K562 (cell line): ENCODE results near the gene PLCB3. TPM values are rescaled to one million over a fixed set of nuclear protein-coding genes. Genes with fewer than 3 reads are reported as not detected.

ENCODE experiments used
- ARHGAP35 ChIP-seq: fragments of 450-650 bp; IDR thresholded peaks from 2 replicates; pipeline ENCODE4 v1.6.1; 2018; ENCODE audit not compliant: partially characterized antibody
- BRD9 ChIP-seq: fragments of 450-650 bp; IDR thresholded peaks from 2 replicates; pipeline ENCODE4 v1.6.1; 2018; ENCODE audit warnings: low read depth; ENCODE audit not compliant: partially characterized antibody
- CREM ChIP-seq: IDR thresholded peaks from 2 replicates; pipeline ENCODE4 v1.6.1; 2014; ENCODE audit warnings: antibody characterized with exemption, low read depth
- ELF1 ChIP-seq: fragments of 200-800 bp; sonication (Bioruptor generic); IDR thresholded peaks from 2 replicates; pipeline ENCODE4 v1.6.1; 2016; ENCODE audit warnings: missing genetic modification characterization, missing compliant biosample characterization
- HNRNPL ChIP-seq: fragments of 200-400 bp; formaldehyde crosslinking; IDR thresholded peaks from 2 replicates; pipeline ENCODE4 v1.6.1; 2017; ENCODE audit warnings: low read depth, mild to moderate bottlenecking, low read length
- MAZ ChIP-seq, 2 experiments: fragments of 450-650 bp in 1 of 2; sonication (generic) in 1 of 2; formaldehyde crosslinking; IDR thresholded peaks in 1 of 2; conservative IDR thresholded peaks in 1 of 2; 2 replicates each; pipeline versions ENCODE4 v1.4.0 to v1.5.0; 2020; ENCODE audit warnings: mild to moderate bottlenecking in 1 of 2, missing genetic modification reagents in 1 of 2
- MTA2 ChIP-seq: fragments of 450-650 bp; IDR thresholded peaks from 2 replicates; pipeline ENCODE4 v1.6.1; 2016; ENCODE audit warnings: low read depth
- SMAD4 ChIP-seq: fragments of 250-450 bp; sonication (Bioruptor Pico); conservative IDR thresholded peaks from 2 replicates; pipeline ENCODE4 v1.8.0; 2021; ENCODE audit warnings: inconsistent platforms, mild to moderate bottlenecking, moderate library complexity
- SNIP1 ChIP-seq: fragments of 450-650 bp; IDR thresholded peaks from 2 replicates; pipeline ENCODE4 v1.7.1; 2017; ENCODE audit warnings: low read depth, mild to moderate bottlenecking
- SUPT5H ChIP-seq: fragments of 450-650 bp; IDR thresholded peaks from 2 replicates; pipeline ENCODE4 v1.6.1; 2016
- ZNF764 ChIP-seq: fragments of 250-450 bp; sonication (Bioruptor Pico); IDR thresholded peaks from 2 replicates; pipeline ENCODE4 v1.4.0; 2020; ENCODE audit warnings: low read depth, mild to moderate bottlenecking, moderate library complexity
- polyA plus RNA-seq, 8 experiments: library from polyadenylated mRNA; depleted of rRNA in 4 of 8; stranded (reverse) in 5 of 8; unstranded in 3 of 8; fragments of >200 nt; fragmentation: Nextera tagmentation in 2 of 8; fragmentation: Illumina TruSeq in 1 of 8; extraction: Ambion mirVana in 2 of 8; extraction: Trizol in 1 of 8; gene quantifications; 2 replicates each; pipeline versions ENCODE4 v1.2.1 to v1.2.3, GENCODE V29; 2011 to 2014; ENCODE audit warnings: inconsistent platforms in 1 of 8, missing spikeins in 1 of 8
- total RNA-seq, 7 experiments: library from RNA; depleted of rRNA in 6 of 7; stranded (reverse); fragments of >200 nt in 6 of 7; fragmentation: Illumina TruSeq in 2 of 7; extraction: Trizol in 2 of 7; gene quantifications; 2 replicates each; pipeline versions ENCODE4 v1.2.1 to v1.2.3, GENCODE V29; 2011 to 2021; ENCODE audit warnings: low replicate concordance in 1 of 7
- TF ChIP-seq, protein P1 (sequence below), 2 experiments: fragments of 450-650 bp in 1 of 2; sonication (generic) in 1 of 2; formaldehyde crosslinking in 1 of 2; IDR thresholded peaks; 2 replicates each; pipeline versions ENCODE4 v1.7.1 to v1.9.0; 2016 to 2022; ENCODE audit warnings: inconsistent platforms in 1 of 2, mild to moderate bottlenecking in 1 of 2, missing genetic modification reagents in 1 of 2
- TF ChIP-seq, protein P2 (sequence below): fragments of 450-650 bp; conservative IDR thresholded peaks from 2 replicates; pipeline ENCODE4 v1.6.1; 2016; ENCODE audit warnings: missing genetic modification characterization, low read depth, mild to moderate bottlenecking, missing compliant biosample characterization, moderate library complexity
- TF ChIP-seq, protein P3 (sequence below): fragments of 450-650 bp; IDR thresholded peaks from 2 replicates; pipeline ENCODE4 v1.6.1; 2016; ENCODE audit warnings: borderline replicate concordance

The PLCB3 gene
- total and polyA plus RNA-seq, 9 of the 15 experiments (the other 6 are each of a cell fraction or from before 2014, with no cell fraction given): 0.31 to 44.8 (median 14.6) TPM

- TF ChIP-seq, protein P1, sequence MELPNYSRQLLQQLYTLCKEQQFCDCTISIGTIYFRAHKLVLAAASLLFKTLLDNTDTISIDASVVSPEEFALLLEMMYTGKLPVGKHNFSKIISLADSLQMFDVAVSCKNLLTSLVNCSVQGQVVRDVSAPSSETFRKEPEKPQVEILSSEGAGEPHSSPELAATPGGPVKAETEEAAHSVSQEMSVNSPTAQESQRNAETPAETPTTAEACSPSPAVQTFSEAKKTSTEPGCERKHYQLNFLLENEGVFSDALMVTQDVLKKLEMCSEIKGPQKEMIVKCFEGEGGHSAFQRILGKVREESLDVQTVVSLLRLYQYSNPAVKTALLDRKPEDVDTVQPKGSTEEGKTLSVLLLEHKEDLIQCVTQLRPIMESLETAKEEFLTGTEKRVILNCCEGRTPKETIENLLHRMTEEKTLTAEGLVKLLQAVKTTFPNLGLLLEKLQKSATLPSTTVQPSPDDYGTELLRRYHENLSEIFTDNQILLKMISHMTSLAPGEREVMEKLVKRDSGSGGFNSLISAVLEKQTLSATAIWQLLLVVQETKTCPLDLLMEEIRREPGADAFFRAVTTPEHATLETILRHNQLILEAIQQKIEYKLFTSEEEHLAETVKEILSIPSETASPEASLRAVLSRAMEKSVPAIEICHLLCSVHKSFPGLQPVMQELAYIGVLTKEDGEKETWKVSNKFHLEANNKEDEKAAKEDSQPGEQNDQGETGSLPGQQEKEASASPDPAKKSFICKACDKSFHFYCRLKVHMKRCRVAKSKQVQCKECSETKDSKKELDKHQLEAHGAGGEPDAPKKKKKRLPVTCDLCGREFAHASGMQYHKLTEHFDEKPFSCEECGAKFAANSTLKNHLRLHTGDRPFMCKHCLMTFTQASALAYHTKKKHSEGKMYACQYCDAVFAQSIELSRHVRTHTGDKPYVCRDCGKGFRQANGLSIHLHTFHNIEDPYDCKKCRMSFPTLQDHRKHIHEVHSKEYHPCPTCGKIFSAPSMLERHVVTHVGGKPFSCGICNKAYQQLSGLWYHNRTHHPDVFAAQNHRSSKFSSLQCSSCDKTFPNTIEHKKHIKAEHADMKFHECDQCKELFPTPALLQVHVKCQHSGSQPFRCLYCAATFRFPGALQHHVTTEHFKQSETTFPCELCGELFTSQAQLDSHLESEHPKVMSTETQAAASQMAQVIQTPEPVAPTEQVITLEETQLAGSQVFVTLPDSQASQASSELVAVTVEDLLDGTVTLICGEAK (IDR thresholded peaks at IDR 0.05): peak; percentile 68
- TF ChIP-seq, protein P1 (CRISPR knock-in tag; IDR thresholded peaks at IDR 0.05): no peak
- TF ChIP-seq ELF1 (peak; percentile 77; the same call in 1 of the 2 replicates), SNIP1 (peak; percentile 60; the same call in 1 of the 2 replicates), MTA2 (no peak), CREM (peak; percentile 62), SUPT5H (peak; percentile 77), ZNF764 (CRISPR knock-in tag) (no peak), BRD9 (peak; percentile 90), MAZ (CRISPR knock-in tag; conservative IDR thresholded peaks at IDR 0.05 in 1 of 2, IDR thresholded peaks at IDR 0.05 in 1 of 2) (peak; percentile 54 to 89; a peak in 3 of 4 replicates), SMAD4 (peak; percentile 63; the same call in 1 of the 2 replicates), HNRNPL (peak; percentile 99), ARHGAP35 (peak; percentile 25)
- TF ChIP-seq, protein P2, sequence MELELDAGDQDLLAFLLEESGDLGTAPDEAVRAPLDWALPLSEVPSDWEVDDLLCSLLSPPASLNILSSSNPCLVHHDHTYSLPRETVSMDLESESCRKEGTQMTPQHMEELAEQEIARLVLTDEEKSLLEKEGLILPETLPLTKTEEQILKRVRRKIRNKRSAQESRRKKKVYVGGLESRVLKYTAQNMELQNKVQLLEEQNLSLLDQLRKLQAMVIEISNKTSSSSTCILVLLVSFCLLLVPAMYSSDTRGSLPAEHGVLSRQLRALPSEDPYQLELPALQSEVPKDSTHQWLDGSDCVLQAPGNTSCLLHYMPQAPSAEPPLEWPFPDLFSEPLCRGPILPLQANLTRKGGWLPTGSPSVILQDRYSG: 0 out of 2 replicates have a peak, but pooled peaks have one; percentile 3
- TF ChIP-seq, protein P3, sequence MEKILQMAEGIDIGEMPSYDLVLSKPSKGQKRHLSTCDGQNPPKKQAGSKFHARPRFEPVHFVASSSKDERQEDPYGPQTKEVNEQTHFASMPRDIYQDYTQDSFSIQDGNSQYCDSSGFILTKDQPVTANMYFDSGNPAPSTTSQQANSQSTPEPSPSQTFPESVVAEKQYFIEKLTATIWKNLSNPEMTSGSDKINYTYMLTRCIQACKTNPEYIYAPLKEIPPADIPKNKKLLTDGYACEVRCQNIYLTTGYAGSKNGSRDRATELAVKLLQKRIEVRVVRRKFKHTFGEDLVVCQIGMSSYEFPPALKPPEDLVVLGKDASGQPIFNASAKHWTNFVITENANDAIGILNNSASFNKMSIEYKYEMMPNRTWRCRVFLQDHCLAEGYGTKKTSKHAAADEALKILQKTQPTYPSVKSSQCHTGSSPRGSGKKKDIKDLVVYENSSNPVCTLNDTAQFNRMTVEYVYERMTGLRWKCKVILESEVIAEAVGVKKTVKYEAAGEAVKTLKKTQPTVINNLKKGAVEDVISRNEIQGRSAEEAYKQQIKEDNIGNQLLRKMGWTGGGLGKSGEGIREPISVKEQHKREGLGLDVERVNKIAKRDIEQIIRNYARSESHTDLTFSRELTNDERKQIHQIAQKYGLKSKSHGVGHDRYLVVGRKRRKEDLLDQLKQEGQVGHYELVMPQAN: peak; percentile 72
Observed at GRCh38 chr11:64317961-64318765, 66.8 kb downstream of the PLCB3 start, which contains the start of gene PRDX5 (continued).
